Lower leg skin (tissue), 3 donors: ENCODE results near the gene FCHO1.

Source experiments
- CTCF ChIP-seq, 3 donors: fragments of 450-650 bp; IDR thresholded peaks; one replicate each; pipeline ENCODE4 v1.5.1; 2016; ENCODE audit warnings: antibody characterized with exemption in 3 of 3, mild to moderate bottlenecking in 3 of 3, moderate library complexity in 2 of 3
- POLR2A ChIP-seq, 2 donors: fragments of 450-650 bp; IDR thresholded peaks; one replicate each; pipeline ENCODE4 v1.6.1; 2016 to 2017; ENCODE audit warnings: antibody characterized with exemption in 2 of 2, mild to moderate bottlenecking in 1 of 2, moderate library complexity in 1 of 2

- TF ChIP-seq CTCF (IDR thresholded peaks at IDR 0.05) (no peak), POLR2A (IDR thresholded peaks at IDR 0.05) (no peak)
Measured at GRCh38 chr19:17753976-17754375, 2.7 kb downstream of the FCHO1 start.
